HG03575 (cell line): ENCODE measurements around the gene COQ4.
"Not testable (repeated sequence)": the region's sequence is repeated elsewhere in the genome, so short reads cannot be mapped to it uniquely, and the experiment has no call there.

ENCODE experiments used
- ATAC-seq: cut with Tn5 transposase; IDR thresholded peaks from one replicate; pipeline ENCODE4 v1.9.1; 2021; ENCODE audit not compliant: unreplicated experiment, insufficient number of reproducible peaks, low FRiP score; ENCODE audit errors: extremely low read depth

COQ4 gene

GRCh38 chr9:128322404-128323211 lies at the start of gene COQ4, which contains the start of gene TRUB2:
Gene COQ4 (plus strand): TSS chr9:128322839. CDS start chr9:128322859, 20 bp downstream.
Gene TRUB2 (minus strand): TSS chr9:128322447. CDS start chr9:128322408, 39 bp downstream.
- no peak for ATAC-seq

GRCh38 chr9:128274245-128274644 lies 48.4 kb upstream of the COQ4 start:
- ATAC-seq, result no peak

- peak; percentile 11 for ATAC-seq
These were observed 47.2 kb upstream of the COQ4 start, which contains the start of gene GOLGA2 for GRCh38 chr9:128275198-128276007. Gene GOLGA2 (minus strand): TSS chr9:128276007. CDS start chr9:128275976, 31 bp downstream.

- ATAC-seq, result peak; percentile 76
These were observed 46.5 kb upstream of the COQ4 start, which contains the start of gene SWI5 for GRCh38 chr9:128276008-128276573. Gene SWI5 (plus strand): TSS chr9:128276276.

- no peak for ATAC-seq
These were observed 45.9 kb upstream of the COQ4 start for GRCh38 chr9:128276574-128277270.

- not testable (repeated sequence) for ATAC-seq
These were observed 43.3 kb upstream of the COQ4 start for GRCh38 chr9:128279088-128280073.

GRCh38 chr9:128280084-128280622 lies 42.5 kb upstream of the COQ4 start:
- ATAC-seq, result no peak

- no peak for ATAC-seq
These were observed 40.1 kb upstream of the COQ4 start for GRCh38 chr9:128282500-128282899.

- ATAC-seq, result no peak
These were observed 37.4 kb upstream of the COQ4 start for GRCh38 chr9:128285033-128285784.

GRCh38 chr9:128286440-128286839 lies 36.2 kb upstream of the COQ4 start:
- no peak for ATAC-seq

GRCh38 chr9:128288273-128289004 lies 34.2 kb upstream of the COQ4 start:
- ATAC-seq, result no peak

- ATAC-seq, result no peak
These were observed 30.6 kb upstream of the COQ4 start for GRCh38 chr9:128292009-128292408.

- no peak for ATAC-seq
These were observed 29.5 kb upstream of the COQ4 start for GRCh38 chr9:128293091-128293490.

- no peak for ATAC-seq
These were observed 28.5 kb upstream of the COQ4 start for GRCh38 chr9:128294142-128294541.

- no peak for ATAC-seq
These were observed 26.1 kb upstream of the COQ4 start for GRCh38 chr9:128296340-128297220.
